ENCODE measurements around the gene DDC.
A peak's percentile ranks its signal among the peaks of the same experiment; 100 is the strongest.

The DDC gene, protein sequence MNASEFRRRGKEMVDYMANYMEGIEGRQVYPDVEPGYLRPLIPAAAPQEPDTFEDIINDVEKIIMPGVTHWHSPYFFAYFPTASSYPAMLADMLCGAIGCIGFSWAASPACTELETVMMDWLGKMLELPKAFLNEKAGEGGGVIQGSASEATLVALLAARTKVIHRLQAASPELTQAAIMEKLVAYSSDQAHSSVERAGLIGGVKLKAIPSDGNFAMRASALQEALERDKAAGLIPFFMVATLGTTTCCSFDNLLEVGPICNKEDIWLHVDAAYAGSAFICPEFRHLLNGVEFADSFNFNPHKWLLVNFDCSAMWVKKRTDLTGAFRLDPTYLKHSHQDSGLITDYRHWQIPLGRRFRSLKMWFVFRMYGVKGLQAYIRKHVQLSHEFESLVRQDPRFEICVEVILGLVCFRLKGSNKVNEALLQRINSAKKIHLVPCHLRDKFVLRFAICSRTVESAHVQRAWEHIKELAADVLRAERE

DNA sequence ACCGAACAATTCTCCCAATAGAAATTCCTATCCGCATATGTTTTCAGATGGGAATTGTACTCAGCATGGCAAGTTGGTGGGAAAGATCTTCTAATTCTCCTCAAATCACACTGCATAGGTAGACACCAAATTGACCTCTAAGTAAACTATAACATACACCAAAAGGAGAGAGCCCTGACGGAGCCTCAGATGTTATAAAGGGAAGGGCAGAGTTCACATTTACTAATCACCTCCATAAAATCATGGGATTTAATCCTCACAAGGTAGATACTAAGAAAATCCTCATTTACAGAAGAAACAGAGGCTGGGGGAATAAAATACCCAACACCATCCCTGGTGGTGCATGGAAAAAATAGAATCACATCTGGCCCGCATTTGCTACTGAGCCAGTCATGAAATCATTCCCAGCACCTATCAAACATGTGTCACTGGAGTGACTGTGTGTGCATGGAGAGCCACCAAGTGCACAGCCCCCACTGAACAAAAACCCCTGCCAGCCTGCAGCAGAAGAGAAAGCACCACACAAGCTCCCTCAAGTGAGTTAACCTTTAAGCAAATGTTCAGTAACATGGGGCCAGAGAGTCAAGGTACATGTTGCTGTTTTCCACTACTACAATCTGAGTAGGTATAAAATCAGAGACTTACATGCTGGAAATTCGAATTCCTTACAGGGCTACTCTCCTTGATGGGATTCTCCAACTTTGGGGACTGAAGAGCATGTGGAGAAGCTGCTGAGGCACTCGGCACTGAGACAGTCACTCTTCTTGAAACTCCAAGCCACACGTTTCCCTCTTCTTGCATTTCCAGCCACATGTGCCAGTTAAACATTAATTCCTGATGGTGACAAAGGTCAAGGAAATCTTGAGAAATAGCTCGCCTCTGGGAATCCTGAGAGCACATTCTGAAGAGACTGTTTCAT lies at the start of gene DDC:
DDC (minus strand) TSS at position 766 of the 919 bp plus-strand sequence. CDS start 21,320 bp downstream, outside the sequence.
- TF ChIP-seq, protein P1, sequence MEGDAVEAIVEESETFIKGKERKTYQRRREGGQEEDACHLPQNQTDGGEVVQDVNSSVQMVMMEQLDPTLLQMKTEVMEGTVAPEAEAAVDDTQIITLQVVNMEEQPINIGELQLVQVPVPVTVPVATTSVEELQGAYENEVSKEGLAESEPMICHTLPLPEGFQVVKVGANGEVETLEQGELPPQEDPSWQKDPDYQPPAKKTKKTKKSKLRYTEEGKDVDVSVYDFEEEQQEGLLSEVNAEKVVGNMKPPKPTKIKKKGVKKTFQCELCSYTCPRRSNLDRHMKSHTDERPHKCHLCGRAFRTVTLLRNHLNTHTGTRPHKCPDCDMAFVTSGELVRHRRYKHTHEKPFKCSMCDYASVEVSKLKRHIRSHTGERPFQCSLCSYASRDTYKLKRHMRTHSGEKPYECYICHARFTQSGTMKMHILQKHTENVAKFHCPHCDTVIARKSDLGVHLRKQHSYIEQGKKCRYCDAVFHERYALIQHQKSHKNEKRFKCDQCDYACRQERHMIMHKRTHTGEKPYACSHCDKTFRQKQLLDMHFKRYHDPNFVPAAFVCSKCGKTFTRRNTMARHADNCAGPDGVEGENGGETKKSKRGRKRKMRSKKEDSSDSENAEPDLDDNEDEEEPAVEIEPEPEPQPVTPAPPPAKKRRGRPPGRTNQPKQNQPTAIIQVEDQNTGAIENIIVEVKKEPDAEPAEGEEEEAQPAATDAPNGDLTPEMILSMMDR (IDR thresholded peaks at IDR 0.05; ENCODE audit: control insufficient read depth, insufficient read depth, low read depth, low read length, missing control alignments), result no peak
- H3K4me3 ChIP-seq (ENCODE audit: control insufficient read depth, low read depth, low read length), result no peak within 1 kb of the TSS
- DNase-seq (ENCODE audit: low read depth), result no peak

DNA sequence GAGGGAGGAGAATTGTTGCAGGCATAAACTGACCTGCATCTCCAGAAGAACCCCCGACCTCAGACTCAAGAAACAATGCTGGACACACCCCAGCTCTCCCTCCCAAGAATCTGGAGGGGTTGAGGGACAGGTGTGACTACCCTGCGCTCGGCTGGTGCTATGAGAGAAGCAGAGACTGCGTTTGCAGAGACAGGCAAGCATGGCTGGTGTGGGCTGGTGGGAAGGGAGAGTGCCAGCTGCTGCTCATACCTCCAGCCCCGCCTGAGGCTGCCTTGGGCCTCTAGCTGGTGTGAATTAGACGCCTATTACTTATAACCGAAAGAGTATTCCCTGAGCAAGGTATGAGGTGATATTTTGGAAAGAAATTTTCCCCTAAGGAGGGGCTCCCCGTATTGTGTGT lies 48.3 kb upstream of the DDC start:
- DNase-seq (ENCODE audit: low read depth), result no peak
- TF ChIP-seq, protein P1 (IDR thresholded peaks at IDR 0.05; ENCODE audit: control insufficient read depth, insufficient read depth, low read depth, low read length, missing control alignments), result no peak
- no peak overlapping the region for H3K4me3 ChIP-seq (ENCODE audit: control insufficient read depth, low read depth, low read length)

DNA sequence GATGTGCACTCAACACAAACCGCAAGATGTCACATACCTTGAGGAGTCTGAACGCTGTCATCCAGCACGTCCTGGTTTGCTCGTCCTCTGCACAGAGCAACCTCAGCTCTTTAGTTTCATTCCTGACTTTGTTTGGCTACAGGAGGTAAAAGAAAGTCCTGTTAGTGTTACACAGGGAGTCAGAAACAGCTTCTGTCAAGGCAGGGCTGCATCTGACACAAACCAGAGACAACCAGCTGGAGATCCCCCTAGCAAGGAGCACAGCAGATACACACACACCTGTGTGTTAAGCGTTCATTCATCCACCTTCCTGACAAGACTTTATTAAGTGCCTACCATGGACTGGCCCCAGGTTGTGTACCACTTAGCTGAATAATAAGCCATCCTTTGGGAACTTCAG lies 47.5 kb upstream of the DDC start:
- H3K4me3 ChIP-seq (ENCODE audit: control insufficient read depth, low read depth, low read length), result no peak overlapping the region
- TF ChIP-seq, protein P1 (IDR thresholded peaks at IDR 0.05; ENCODE audit: control insufficient read depth, insufficient read depth, low read depth, low read length, missing control alignments), result no peak
- no peak for DNase-seq (ENCODE audit: low read depth)

DNA sequence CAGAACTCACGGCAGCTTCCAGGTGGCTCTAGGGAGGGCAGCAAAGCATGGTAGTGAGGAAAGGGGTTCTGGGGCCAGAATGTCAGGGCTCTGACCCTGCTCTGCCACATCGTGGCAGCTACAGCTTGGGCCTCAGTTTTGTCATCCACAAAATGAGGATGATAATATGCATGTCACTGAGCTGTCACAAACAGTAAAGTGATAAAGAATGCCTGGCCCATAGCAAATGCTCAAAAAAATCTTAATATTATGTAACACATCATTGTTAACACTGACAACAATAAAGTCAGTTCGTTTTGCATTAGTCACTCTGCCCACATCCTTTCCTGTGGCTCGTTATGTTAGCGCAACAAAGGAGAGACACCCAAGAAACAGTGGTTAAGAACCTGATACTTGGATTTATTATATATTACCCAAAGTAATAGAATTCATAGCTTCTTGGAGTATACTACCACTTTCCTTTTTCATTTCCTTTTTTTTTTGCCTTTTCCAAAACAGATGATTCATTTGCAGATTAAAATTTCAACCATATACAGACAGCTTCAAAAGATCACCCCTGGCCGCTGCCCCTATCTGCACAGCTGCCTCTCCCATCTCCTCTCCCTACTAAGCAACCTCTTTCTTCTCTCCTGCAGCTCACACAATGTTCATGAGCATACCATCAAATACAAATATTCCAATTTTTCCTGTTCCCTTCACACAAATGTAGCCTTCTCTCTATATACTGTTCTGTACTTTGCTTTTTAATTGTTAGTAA lies 45.5 kb upstream of the DDC start:
- H3K4me3 ChIP-seq (ENCODE audit: control insufficient read depth, low read depth, low read length), result no peak overlapping the region
- TF ChIP-seq, protein P1 (IDR thresholded peaks at IDR 0.05; ENCODE audit: control insufficient read depth, insufficient read depth, low read depth, low read length, missing control alignments), result no peak
- DNase-seq (ENCODE audit: low read depth), result peak; percentile 52

DNA sequence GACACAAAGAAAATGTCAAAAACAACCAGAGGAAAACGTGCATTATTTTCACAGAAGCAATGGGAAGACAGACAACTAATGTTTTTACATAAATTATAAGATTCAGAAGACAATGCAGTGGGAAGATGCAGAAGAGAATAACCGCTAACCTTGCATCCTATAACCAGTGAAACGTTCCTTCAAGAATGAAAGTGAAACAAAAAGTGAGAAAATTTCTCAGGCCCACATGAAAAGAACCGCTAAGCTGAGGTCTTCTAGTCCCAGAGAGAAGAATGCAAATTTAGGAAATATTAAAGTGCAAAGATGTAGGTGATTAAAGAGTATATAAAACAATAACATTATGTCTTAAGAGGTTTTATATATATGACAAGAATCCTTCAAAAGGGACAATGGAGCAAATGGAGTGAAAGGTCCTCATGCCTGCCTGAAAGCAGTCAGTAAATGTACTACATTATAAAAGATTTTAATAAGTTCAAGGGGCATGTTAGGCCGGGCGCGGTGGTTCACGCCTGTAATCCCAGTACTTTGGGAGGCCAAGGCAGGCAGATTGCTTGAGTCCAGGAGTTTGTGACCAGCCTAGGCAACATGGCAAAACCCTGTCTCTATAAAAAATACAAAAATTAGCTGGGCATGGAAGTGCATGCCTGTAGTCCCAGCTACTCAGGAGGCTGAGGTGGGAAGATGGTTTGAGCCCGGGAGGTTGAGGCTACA lies 43.1 kb upstream of the DDC start:
- no peak overlapping the region for H3K4me3 ChIP-seq (ENCODE audit: control insufficient read depth, low read depth, low read length)
- TF ChIP-seq, protein P1 (IDR thresholded peaks at IDR 0.05; ENCODE audit: control insufficient read depth, insufficient read depth, low read depth, low read length, missing control alignments), result no peak
- no peak for DNase-seq (ENCODE audit: low read depth)
